T-cell (primary cell): Measurements from ENCODE around the gene NAA20. TPM values are rescaled to one million over a fixed set of nuclear protein-coding genes. Genes with fewer than 3 reads are reported as not detected.

ENCODE experiments used
- ATAC-seq, 4 experiments: fragments of 200-7000 bp in 3 of 4; fragments of 150-1000 bp in 1 of 4; cut with Tn5 transposase; replicated peaks in 1 of 4; 1 replicate in 3 of 4; 2 replicates in 1 of 4; pipeline ENCODE4 v1.10.0; 2021; ENCODE audit warnings: moderate library complexity in 3 of 4, mild to moderate bottlenecking in 2 of 4, moderate number of reproducible peaks in 1 of 4
- CTCF ChIA-PET, 2 donors: fragments of 300-600 bp; sonication (Branson Sonifier 250); formaldehyde crosslinking; loops; one replicate each; lab custom pipeline; 2022; ENCODE audit warnings: antibody characterized with exemption in 2 of 2; lab: Charles Lee
- POLR2A ChIA-PET, 2 donors: fragments of 300-600 bp; sonication (Branson Sonifier 250); formaldehyde crosslinking; loops; one replicate each; lab custom pipeline; 2022; ENCODE audit warnings: antibody characterized with exemption in 2 of 2; lab: Charles Lee
- DNase-seq, 35 experiments: peaks; one replicate each; pipeline versions ENCODE4 v3.0.0 to v3.0.0-alpha.2; 2013 to 2023
- H3K27ac ChIP-seq: one replicate; pipeline ENCODE4 v1.5.1; 2013; ENCODE audit warnings: low read length
- H3K27me3 ChIP-seq, 2 experiments: replicated peaks in 1 of 2; 1 replicate in 1 of 2; 2 replicates in 1 of 2; pipeline versions ENCODE4 v1.6.1 to v1.7.0; 2013; ENCODE audit warnings: low read length in 1 of 2, mixed read lengths in 1 of 2; ENCODE audit not compliant: control insufficient read depth in 2 of 2, insufficient read depth in 2 of 2; ENCODE audit errors: extremely low read depth in 1 of 2
- H3K36me3 ChIP-seq, 2 donors: 1 replicate in 1 of 2; 2 replicates in 1 of 2; pipeline versions ENCODE4 v1.6.1 to v1.7.0; 2013; ENCODE audit warnings: low read length in 1 of 2; ENCODE audit not compliant: control insufficient read depth in 2 of 2, insufficient read depth in 1 of 2; ENCODE audit errors: extremely low read depth in 1 of 2
- H3K4me1 ChIP-seq, 2 experiments: 1 replicate in 1 of 2; 2 replicates in 1 of 2; pipeline versions ENCODE4 v1.6.1 to v1.7.0; 2013; ENCODE audit warnings: low read length in 2 of 2, mixed read lengths in 1 of 2; ENCODE audit not compliant: insufficient read depth in 2 of 2, control insufficient read depth in 1 of 2; ENCODE audit errors: extremely low read depth in 1 of 2
- H3K4me3 ChIP-seq, 2 donors: 1 replicate in 1 of 2; 2 replicates in 1 of 2; pipeline versions ENCODE4 v1.5.1 to v1.7.0; 2013; ENCODE audit warnings: mild to moderate bottlenecking in 2 of 2, low read length in 1 of 2, moderate library complexity in 1 of 2; ENCODE audit not compliant: control insufficient read depth in 1 of 2; ENCODE audit errors: extremely low read depth in 1 of 2
- H3K9me3 ChIP-seq: 2 replicates; pipeline ENCODE4 v1.7.0; 2013
- H3K27ac Mint-ChIP-seq, 2 donors: one replicate each; pipeline ENCODE4 v1.8.0; 2020 to 2021; ENCODE audit warnings: mild to moderate bottlenecking in 2 of 2, mixed read lengths in 2 of 2
- H3K27me3 Mint-ChIP-seq, 2 donors: one replicate each; pipeline ENCODE4 v1.8.0; 2021 to 2022; ENCODE audit warnings: mixed read lengths in 2 of 2
- H3K36me3 Mint-ChIP-seq: one replicate; pipeline ENCODE4 v1.8.0; 2021; ENCODE audit warnings: mixed read lengths
- H3K4me1 Mint-ChIP-seq, 3 donors: one replicate each; pipeline ENCODE4 v1.8.0; 2020 to 2022; ENCODE audit warnings: mixed read lengths in 3 of 3, mild to moderate bottlenecking in 1 of 3
- H3K4me3 Mint-ChIP-seq, 3 donors: one replicate each; pipeline ENCODE4 v1.8.0; 2020 to 2022; ENCODE audit warnings: mild to moderate bottlenecking in 3 of 3, mixed read lengths in 3 of 3, moderate library complexity in 3 of 3
- H3K9me3 Mint-ChIP-seq, 3 donors: one replicate each; pipeline ENCODE4 v1.8.0; 2020 to 2022; ENCODE audit warnings: mixed read lengths in 3 of 3
- WGBS: methylation state at CpG from one replicate; pipeline ENCODE4 v1.1.5; 2013; ENCODE audit warnings: missing lambda C conversion rate; ENCODE audit not compliant: insufficient coverage; 5-methylcytosine and 5-hydroxymethylcytosine counted together
- total RNA-seq, 35 experiments: library from RNA in 6 of 35; stranded (reverse) in 6 of 35; fragments of 120-200 nt in 1 of 35; gene quantifications; one replicate each; pipeline versions ENCODE4 v1.2.1 to v1.2.4 and lab custom pipeline; 2013 to 2026

Gene NAA20
- total RNA-seq, 5 donors from 2014 or later (not counting 1 experiment from before 2014, with no cell fraction given): 21.7 to 35.6 (median 35.0) TPM

GRCh38 chr20:20051767-20052073, 34.6 kb downstream of the NAA20 start:
- Mint-ChIP-seq H3K4me1 (peaks cover 28% of the 10 kb centered on the region in 3 donors), H3K4me3 (peak overlapping the region; percentile 90 to 99 (median 98)), H3K9me3 (no peaks in the 10 kb centered on the region), H3K36me3 (peaks cover 34% of the 10 kb centered on the region), H3K27ac (peak overlapping the region; percentile 98 to 99), H3K27me3 (peaks cover 6% of the 10 kb centered on the region in 2 donors)
- Histone ChIP-seq H3K36me3 (peaks cover 7 to 37% of the 10 kb centered on the region in 2 donors), H3K4me1 (peaks cover 7 to 8% of the 10 kb centered on the region in 2 experiments), H3K4me3 (peak overlapping the region; percentile 75 to 76), H3K27ac (peak overlapping the region; percentile 71), H3K27me3 (no peaks in the 10 kb centered on the region), H3K9me3 (no peaks in the 10 kb centered on the region)
- ATAC-seq (peak in 2 of 4 experiments; percentile 2 to 4), DNase-seq (no peak)
- ChIA-PET POLR2A (interaction anchor here (0.6 to 1.4 kb wide), 3 partner anchors 18 to 35 kb away, joined by 3 to 9 read pairs (median 4); partner anchors contain the start of gene NAA20 (in 1 of the 2)), CTCF (interaction anchor here in 1 of 2 donors (0.8 to 1.8 kb wide), 5 partner anchors 35 to 543 kb away, joined by 3 to 14 read pairs (median 5); partner anchors contain the start of gene NAA20)
- WGBS: 2% methylated on average over 13 of the region's 13 CpGs

GRCh38 chr20:20052074-20052970, 35.2 kb downstream of the NAA20 start, which contains the start of the genes CFAP61 and CRNKL1:
CFAP61 (plus strand) TSS chr20:20052532; CDS start chr20:20056654, 4,122 bp downstream.
CRNKL1 (minus strand) TSS chr20:20052466; CDS start chr20:20052342, 124 bp downstream.
- Histone ChIP-seq H3K27ac (peak within 1 kb of the TSS; percentile 71), H3K4me3 (peak within 1 kb of the TSS; percentile 75 to 76), H3K36me3 (peaks cover 5 to 31% of the 10 kb centered on the region in 2 donors), H3K4me1 (peaks cover 7 to 8% of the 10 kb centered on the region in 2 experiments), H3K27me3 (no peaks in the 10 kb centered on the region), H3K9me3 (no peaks in the 10 kb centered on the region)
- ChIA-PET CTCF (interaction anchor here in 1 of 2 donors (0.7 to 1.8 kb wide), 6 partner anchors 35 to 1545 kb away, joined by 3 to 14 read pairs (median 4); partner anchors contain the start of genes NAA20, RALGAPA2 and SEC23B), POLR2A (interaction anchor here (0.6 to 1.4 kb wide), 7 partner anchors 17 to 1545 kb away, joined by 3 to 9 read pairs (median 3); partner anchors contain the start of genes NAA20 (in 1 of the 2), RALGAPA2 (in 1 of the 2) and SEC23B (in 1 of the 2))
- under 1% methylated on average over 63 of the region's 67 CpGs for WGBS
- peak; percentile 93 to 100 (median 96) for DNase-seq
- ATAC-seq: peak; percentile 93 to 97 (median 95)
- no peaks in the 10 kb centered on the region for H3K9me3 Mint-ChIP-seq
- peak within 1 kb of the TSS; percentile 90 to 99 (median 98) for H3K4me3 Mint-ChIP-seq
- H3K27me3 Mint-ChIP-seq: peaks cover 6 to 7% of the 10 kb centered on the region in 2 donors
- H3K36me3 Mint-ChIP-seq: peaks cover 30% of the 10 kb centered on the region
- H3K27ac Mint-ChIP-seq: peak within 1 kb of the TSS; percentile 98 to 99
- H3K4me1 Mint-ChIP-seq: peaks cover 28% of the 10 kb centered on the region in 3 donors

GRCh38 chr20:20060234-20060998, 43.3 kb downstream of the NAA20 start:
- ATAC-seq (peak in 1 of 4 experiments; percentile 26), DNase-seq (peak in 1 of 35 experiments; percentile 7)
- Mint-ChIP-seq H3K4me1 (no peaks in the 10 kb centered on the region), H3K9me3 (no peaks in the 10 kb centered on the region), H3K4me3 (no peak overlapping the region), H3K36me3 (no peaks in the 10 kb centered on the region), H3K27me3 (peaks cover 14 to 29% of the 10 kb centered on the region in 2 donors), H3K27ac (no peak overlapping the region)
- H3K36me3 ChIP-seq: no peaks in the 10 kb centered on the region
- WGBS: 91% methylated on average over 4 of the region's 6 CpGs
- ChIA-PET POLR2A (no interaction called here), CTCF (no interaction called here)
- H3K4me1 ChIP-seq: no peaks in the 10 kb centered on the region
- no peak overlapping the region for H3K4me3 ChIP-seq
- H3K27ac ChIP-seq: no peak overlapping the region
- H3K9me3 ChIP-seq: no peaks in the 10 kb centered on the region
- H3K27me3 ChIP-seq: peaks cover 0 to 5% of the 10 kb centered on the region in 2 experiments

- DNase-seq (no peak), ATAC-seq (no peak)
- Histone ChIP-seq H3K27me3 (peaks cover 0 to 5% of the 10 kb centered on the region in 2 experiments), H3K27ac (no peak overlapping the region), H3K9me3 (no peaks in the 10 kb centered on the region), H3K36me3 (no peaks in the 10 kb centered on the region), H3K4me3 (no peak overlapping the region), H3K4me1 (no peaks in the 10 kb centered on the region)
- no peaks in the 10 kb centered on the region for H3K4me1 Mint-ChIP-seq
- CTCF ChIA-PET: no interaction called here
- no peak overlapping the region for H3K4me3 Mint-ChIP-seq
- H3K27ac Mint-ChIP-seq: no peak overlapping the region
- H3K9me3 Mint-ChIP-seq: no peaks in the 10 kb centered on the region
- POLR2A ChIA-PET: no interaction called here
- WGBS: 46% methylated on average over 4 of the region's 12 CpGs
- H3K36me3 Mint-ChIP-seq: no peaks in the 10 kb centered on the region
- H3K27me3 Mint-ChIP-seq: peaks cover 18 to 31% of the 10 kb centered on the region in 2 donors
These were observed 47.0 kb downstream of the NAA20 start for GRCh38 chr20:20063941-20064702.

GRCh38 chr20:20065361-20065760, 48.2 kb downstream of the NAA20 start:
- Histone ChIP-seq H3K4me1 (no peaks in the 10 kb centered on the region), H3K4me3 (no peak overlapping the region), H3K27ac (no peak overlapping the region), H3K27me3 (peaks cover 0 to 3% of the 10 kb centered on the region in 2 experiments), H3K36me3 (no peaks in the 10 kb centered on the region), H3K9me3 (no peaks in the 10 kb centered on the region)
- Mint-ChIP-seq H3K9me3 (no peaks in the 10 kb centered on the region), H3K27ac (no peak overlapping the region), H3K4me3 (no peak overlapping the region), H3K27me3 (peaks cover 18 to 31% of the 10 kb centered on the region in 2 donors), H3K36me3 (no peaks in the 10 kb centered on the region), H3K4me1 (no peaks in the 10 kb centered on the region)
- ChIA-PET POLR2A (no interaction called here), CTCF (no interaction called here)
- DNase-seq (no peak), ATAC-seq (no peak)
- no CpG with 5 or more reads among the region's 1 CpG for WGBS
